ENCODE results near the gene CSKMT. TPM values are rescaled to one million over a fixed set of nuclear protein-coding genes. Genes with fewer than 3 reads are reported as not detected.

Gene CSKMT
- total and polyA plus RNA-seq, 10 of the 15 experiments (the other 5 are each of a cell fraction or from before 2014, with no cell fraction given) = 7.0 to 213 (median 21.6) TPM

DNA sequence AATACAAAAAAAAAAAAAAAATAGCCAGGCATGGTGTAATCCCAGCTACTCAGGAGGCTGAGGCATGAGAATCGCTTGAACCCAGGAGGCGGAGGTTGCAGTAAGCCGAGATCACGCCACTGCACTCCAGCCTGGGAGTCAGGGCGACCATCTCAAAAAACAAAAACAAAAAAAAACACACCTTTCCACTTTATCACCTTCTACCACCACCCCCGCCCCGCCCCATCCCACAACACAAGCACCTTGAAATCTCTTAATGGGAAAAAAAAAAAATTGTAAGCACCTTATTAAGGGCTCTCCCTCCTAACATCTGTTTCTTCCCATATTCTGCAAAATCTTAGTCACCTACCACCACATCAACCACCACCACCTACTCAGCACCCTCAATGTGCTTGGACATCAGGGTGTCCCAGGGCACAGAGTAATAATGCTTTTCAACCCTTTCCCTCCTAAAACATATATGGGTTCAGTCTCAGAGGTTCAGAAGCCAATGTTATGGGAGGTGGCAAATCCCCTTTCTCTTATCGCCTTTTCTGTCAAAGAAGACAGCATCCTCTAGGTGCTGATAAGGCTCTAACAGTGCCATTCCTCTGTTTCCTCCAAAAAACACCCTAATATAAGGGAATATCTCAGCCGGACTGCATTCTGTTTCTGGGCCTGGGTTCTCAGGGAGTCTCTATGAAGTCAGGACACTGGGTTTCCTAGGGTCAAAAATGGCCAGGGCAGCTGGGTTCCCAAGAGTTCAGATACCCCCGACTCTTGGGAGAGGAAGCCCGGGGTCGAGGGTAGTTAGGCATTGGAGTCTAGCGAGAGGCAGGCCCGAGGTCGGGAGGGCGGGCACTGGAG lies 12.7 kb upstream of the CSKMT start:
- Histone ChIP-seq H3K27me3 (replicated peaks in 1 of 2; ENCODE audit: control insufficient read depth in 2 of 2, insufficient read depth in 2 of 2, low read length in 1 of 2) (no peaks in the 10 kb centered on the region), H4K20me1 (ENCODE audit: control insufficient read depth, insufficient read depth) (no peaks in the 10 kb centered on the region; the same call in 1 of the 2 replicates), H3K79me2 (ENCODE audit: control insufficient read depth, insufficient read depth, low read length) (peaks cover 23% of the 10 kb centered on the region), H3K4me2 (ENCODE audit: control insufficient read depth, insufficient read depth) (peak overlapping the region; percentile 83), H2AFZ (ENCODE audit: control insufficient read depth, low read depth, low read length) (peak overlapping the region; percentile 82), H3K36me3 (ENCODE audit: control insufficient read depth in 2 of 2, insufficient read depth in 2 of 2, low read length in 1 of 2) (peaks cover 5 to 13% of the 10 kb centered on the region in 2 experiments; a peak in 2 of 4 replicates), H3K9ac (ENCODE audit: control insufficient read depth, insufficient read depth, low read length) (peak overlapping the region; percentile 97), H3K9me3 (replicated peaks; ENCODE audit: control insufficient read depth, insufficient read depth, low read length) (no peaks in the 10 kb centered on the region), H3K4me1 (ENCODE audit: control insufficient read depth, insufficient read depth, low read length) (peaks cover 6% of the 10 kb centered on the region), H3K4me3 (peak overlapping the region; percentile 98), H3K27ac (ENCODE audit: control insufficient read depth, insufficient read depth) (peak overlapping the region; percentile 93)
- in situ Hi-C loops (cut with MboI) (no loop called here), intact Hi-C loops (cut with micrococcal nuclease; ENCODE audit: unreplicated experiment) (loop anchor here (1.0 kb wide), 1 partner anchor 12 kb away; no protein-coding TSS in a partner anchor)
- SMC1A ChIA-PET (ENCODE audit: uncharacterized antibody, unreplicated experiment) = interaction anchor here (1.0 to 5.0 kb wide), 4 partner anchors 12 to 75 kb away, joined by 3 to 41 read pairs (median 4); partner anchors contain the start of genes C11orf98, CSKMT, HNRNPUL2 and TTC9C
- WGBS (ENCODE audit: insufficient coverage, insufficient replicate concordance, low lambda C conversion rate, missing lambda C conversion rate) = 14% methylated on average over 16 of the region's 16 CpGs
- CTCF ChIA-PET = interaction anchor here (1.0 kb wide), 2 partner anchors 13 to 61 kb away, joined by 3 to 4 read pairs; partner anchors contain the start of genes C11orf98, CSKMT and TUT1
- POLR2A ChIA-PET = interaction anchor here (0.7 to 14.6 kb wide), 12 partner anchors 11 to 206 kb away, joined by 3 to 295 read pairs (median 4); partner anchors contain the start of genes B3GAT3, C11orf98, CSKMT and HNRNPUL2
- TSS peak; percentile 85 for BruUV-seq (replicated peaks)
- peak; percentile 16 for ATAC-seq
- FAIRE-seq = no peak
- RAD21 ChIA-PET (ENCODE audit: unreplicated experiment) = interaction anchor here (1.0 to 1.4 kb wide), 3 partner anchors 12 to 60 kb away, joined by 4 to 26 read pairs (median 5); partner anchors contain the start of genes B3GAT3, C11orf98 and CSKMT
- TF ChIP-seq, protein P1, sequence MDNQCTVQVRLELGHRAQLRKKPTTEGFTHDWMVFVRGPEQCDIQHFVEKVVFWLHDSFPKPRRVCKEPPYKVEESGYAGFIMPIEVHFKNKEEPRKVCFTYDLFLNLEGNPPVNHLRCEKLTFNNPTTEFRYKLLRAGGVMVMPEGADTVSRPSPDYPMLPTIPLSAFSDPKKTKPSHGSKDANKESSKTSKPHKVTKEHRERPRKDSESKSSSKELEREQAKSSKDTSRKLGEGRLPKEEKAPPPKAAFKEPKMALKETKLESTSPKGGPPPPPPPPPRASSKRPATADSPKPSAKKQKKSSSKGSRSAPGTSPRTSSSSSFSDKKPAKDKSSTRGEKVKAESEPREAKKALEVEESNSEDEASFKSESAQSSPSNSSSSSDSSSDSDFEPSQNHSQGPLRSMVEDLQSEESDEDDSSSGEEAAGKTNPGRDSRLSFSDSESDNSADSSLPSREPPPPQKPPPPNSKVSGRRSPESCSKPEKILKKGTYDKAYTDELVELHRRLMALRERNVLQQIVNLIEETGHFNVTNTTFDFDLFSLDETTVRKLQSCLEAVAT (IDR thresholded peaks at IDR 0.05) = 0 out of 2 replicates have a peak, but pooled peaks have one; percentile 26
- no peak for TF ChIP-seq ESRRA (IDR thresholded peaks at IDR 0.05; ENCODE audit: low read length)
- no peak for DNase-seq (ENCODE audit: low read depth, low spot score)
